ENCODE data around the gene MYL10. TPM values are rescaled to one million over a fixed set of nuclear protein-coding genes. Genes with fewer than 3 reads are reported as not detected.

MYL10 gene
- polyA plus RNA-seq, 2 of the 4 experiments (the other 2 are of a cell fraction) = not detected

- ChIA-PET POLR2A (no interaction called here), CTCF (no interaction called here)
- Histone ChIP-seq H3K4me2 (no peak overlapping the region), H3K4me3 (no peak overlapping the region), H3K9me3 (no peaks in the 10 kb centered on the region), H3K27ac (0 out of 6 replicates have a peak overlapping the region, but pooled peaks of 1 of the 2 experiments have one; percentile 16), H3K4me1 (0 out of 3 replicates have a peak, but pooled peaks cover 5% of the 10 kb centered on the region)
- TF ChIP-seq ZFP36 (IDR thresholded peaks at IDR 0.05; ENCODE audit: borderline replicate concordance, partially characterized antibody) = no peak
- no peak for TF ChIP-seq BCL3 (IDR thresholded peaks at IDR 0.05)
- ATAC-seq (peak; percentile 20 to 40; a peak in 4 of 6 replicates), FAIRE-seq (no peak), DNase-seq (ENCODE audit: low read depth in 1 of 2, low spot score in 1 of 2) (no peak)
- WGBS (ENCODE audit: missing lambda C conversion rate) = 71% methylated on average over 8 of the region's 8 CpGs
Observed at GRCh38 chr7:101618916-101619315, 10.2 kb downstream of the MYL10 start.

GRCh38 chr7:101618207-101618839 is 10.8 kb downstream of the MYL10 start:
- CTCF ChIA-PET = interaction anchor here (0.7 kb wide), 1 partner anchor 15 kb away, joined by 3 read pairs; no protein-coding TSS in a partner anchor
- peak in 1 of 2 experiments; percentile 12; a peak in 2 of 6 replicates for ATAC-seq
- no peak for FAIRE-seq
- H3K4me3 ChIP-seq = no peak overlapping the region
- no peak overlapping the region for H3K4me2 ChIP-seq
- POLR2A ChIA-PET = no interaction called here
- no peak overlapping the region for H3K27ac ChIP-seq
- no peaks in the 10 kb centered on the region for H3K9me3 ChIP-seq
- 0 out of 3 replicates have a peak, but pooled peaks cover 5% of the 10 kb centered on the region for H3K4me1 ChIP-seq
- TF ChIP-seq USF2 (IDR thresholded peaks at IDR 0.05) (no peak), CTCF (IDR thresholded peaks at IDR 0.05) (no peak), EHMT2 (IDR thresholded peaks at IDR 0.05; ENCODE audit: low read depth) (no peak), FOSB (CRISPR knock-in tag; IDR thresholded peaks at IDR 0.05) (no peak), RNF2 (IDR thresholded peaks at IDR 0.05; ENCODE audit: borderline replicate concordance, low read depth) (no peak), E2F6 (IDR thresholded peaks at IDR 0.05; ENCODE audit: borderline replicate concordance, low read depth) (no peak), KDM1A (IDR thresholded peaks at IDR 0.05; ENCODE audit: low read depth) (no peak), HOXB13 (CRISPR knock-in tag; IDR thresholded peaks at IDR 0.05; ENCODE audit: low read depth) (no peak), MAFK (IDR thresholded peaks at IDR 0.05; ENCODE audit: partially characterized antibody) (no peak), EHF (CRISPR knock-in tag; IDR thresholded peaks at IDR 0.05) (no peak), NFE2L2 (conservative IDR thresholded peaks at IDR 0.05; ENCODE audit: low read length) (no peak), BHLHE40 (IDR thresholded peaks at IDR 0.05; ENCODE audit: low read depth, low read length) (no peak), HEYL (CRISPR knock-in tag; IDR thresholded peaks at IDR 0.05) (no peak), TFCP2L1 (CRISPR knock-in tag; IDR thresholded peaks at IDR 0.05) (no peak), ZC3H11A (IDR thresholded peaks at IDR 0.05) (no peak), KDM5A (IDR thresholded peaks at IDR 0.05) (no peak), RARB (CRISPR knock-in tag; IDR thresholded peaks at IDR 0.05) (no peak), ELK1 (IDR thresholded peaks at IDR 0.05; ENCODE audit: low read depth, low read length) (no peak), TP53 (CRISPR knock-in tag; IDR thresholded peaks at IDR 0.05) (no peak), PBX3 (IDR thresholded peaks at IDR 0.05) (no peak)
- WGBS (ENCODE audit: missing lambda C conversion rate) = 77% methylated on average over 16 of the region's 20 CpGs
- no peak for DNase-seq (ENCODE audit: low read depth in 1 of 2, low spot score in 1 of 2)

Data from A549 (cell line).